ENCODE measurements around the gene MOV10L1. TPM values are rescaled to one million over a fixed set of nuclear protein-coding genes. Genes with fewer than 3 reads are reported as not detected.
"Not testable (repeated sequence)": the region's sequence is repeated elsewhere in the genome, so short reads cannot be mapped to it uniquely, and the experiment has no call there.

MOV10L1 gene
- total RNA-seq, 1 experiment from 2014 or later = 0.26 TPM

DNA sequence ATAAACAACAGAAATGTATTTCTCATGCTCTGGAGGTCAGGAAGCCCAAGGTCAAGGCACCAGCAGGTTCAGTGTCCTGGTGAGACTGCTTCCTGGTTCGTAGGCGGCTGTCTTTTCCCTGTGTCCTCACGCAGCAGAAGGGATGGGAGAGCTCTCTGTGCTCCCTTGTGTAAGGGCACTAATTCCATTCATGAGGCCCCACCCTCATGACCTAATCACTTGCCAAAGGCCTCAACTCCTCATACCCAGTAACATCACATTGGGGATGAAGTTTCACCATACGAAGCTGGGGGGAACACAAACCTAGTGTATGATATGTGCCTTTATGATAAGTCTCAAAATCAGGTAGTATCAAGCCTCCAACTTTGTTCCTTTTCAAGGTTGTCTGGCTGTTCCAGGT is 42.1 kb downstream of the MOV10L1 start:
- no peaks in the 10 kb centered on the region for H3K36me3 ChIP-seq (ENCODE audit: low read depth, low read length)
- intact Hi-C loops (cut with micrococcal nuclease) = no loop called here
- H2AFZ ChIP-seq (ENCODE audit: low read length) = no peak overlapping the region
- H3K4me2 ChIP-seq (ENCODE audit: low read length) = no peak overlapping the region
- ChIA-PET POLR2A (ENCODE audit: unreplicated experiment) (no interaction called here), CTCF (no interaction called here)
- H3K27ac ChIP-seq (ENCODE audit: low read length) = no peak overlapping the region
- H3K9me2 ChIP-seq (replicated peaks; ENCODE audit: low read length) = no peaks in the 10 kb centered on the region
- DNase-seq (no peak), ATAC-seq (no peak)
- no peaks in the 10 kb centered on the region for H3K9me3 ChIP-seq (ENCODE audit: low read length)
- no peak overlapping the region for H3K9ac ChIP-seq (ENCODE audit: low read length)
- H4K20me1 ChIP-seq (ENCODE audit: low read length) = no peaks in the 10 kb centered on the region
- H3F3A ChIP-seq (ENCODE audit: low read length, unreplicated experiment) = no peaks in the 10 kb centered on the region
- BruUV-seq (replicated peaks) = no TSS peak
- no peak overlapping the region for H3K4me3 ChIP-seq (ENCODE audit: low read length)
- TF ChIP-seq EZH2phosphoT487 (IDR thresholded peaks at IDR 0.05; ENCODE audit: borderline replicate concordance, low read length) = no peak
- TF ChIP-seq EZH2 (IDR thresholded peaks at IDR 0.05; ENCODE audit: low read length, unreplicated experiment) = no peak
- no peaks in the 10 kb centered on the region for H3K79me2 ChIP-seq (ENCODE audit: low read length)
- H3K27me3 ChIP-seq (ENCODE audit: low read length) = no peaks in the 10 kb centered on the region
- no peaks in the 10 kb centered on the region for H3K4me1 ChIP-seq (ENCODE audit: insufficient read depth, low read length)

DNA sequence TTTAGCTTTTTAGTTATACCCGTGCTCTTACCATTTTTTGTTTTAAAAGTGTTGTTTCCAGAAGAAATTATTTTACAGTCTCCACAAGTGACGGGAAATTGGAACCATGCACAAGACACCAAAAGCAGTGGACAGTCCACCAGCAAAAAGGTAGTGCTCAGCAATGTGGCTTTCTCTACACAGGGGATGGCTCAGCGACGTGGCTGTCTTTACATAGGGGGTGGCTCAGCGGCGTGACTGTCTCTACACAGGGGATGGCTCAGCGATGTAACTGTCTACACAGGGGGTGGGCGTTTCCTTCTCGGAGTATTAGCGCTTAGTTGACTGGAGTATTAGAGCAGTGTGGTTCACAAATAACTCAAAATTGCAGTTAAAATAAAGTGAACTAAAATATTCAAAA is 44.7 kb downstream of the MOV10L1 start:
- Histone ChIP-seq H3K9me3 (ENCODE audit: low read length) (no peaks in the 10 kb centered on the region), H4K20me1 (ENCODE audit: low read length) (no peaks in the 10 kb centered on the region), H3K79me2 (ENCODE audit: low read length) (no peaks in the 10 kb centered on the region), H3K9me2 (replicated peaks; ENCODE audit: low read length) (no peaks in the 10 kb centered on the region), H2AFZ (ENCODE audit: low read length) (no peak overlapping the region), H3K9ac (ENCODE audit: low read length) (no peak overlapping the region), H3K4me1 (ENCODE audit: insufficient read depth, low read length) (no peaks in the 10 kb centered on the region), H3K4me2 (ENCODE audit: low read length) (no peak overlapping the region), H3K27ac (ENCODE audit: low read length) (no peak overlapping the region), H3K36me3 (ENCODE audit: low read depth, low read length) (no peaks in the 10 kb centered on the region), H3K27me3 (ENCODE audit: low read length) (no peaks in the 10 kb centered on the region), H3F3A (ENCODE audit: low read length, unreplicated experiment) (no peaks in the 10 kb centered on the region), H3K4me3 (ENCODE audit: low read length) (no peak overlapping the region)
- TF ChIP-seq EZH2phosphoT487 (IDR thresholded peaks at IDR 0.05; ENCODE audit: borderline replicate concordance, low read length) (no peak), EZH2 (IDR thresholded peaks at IDR 0.05; ENCODE audit: low read length, unreplicated experiment) (no peak)
- TF ChIP-seq, protein P1, sequence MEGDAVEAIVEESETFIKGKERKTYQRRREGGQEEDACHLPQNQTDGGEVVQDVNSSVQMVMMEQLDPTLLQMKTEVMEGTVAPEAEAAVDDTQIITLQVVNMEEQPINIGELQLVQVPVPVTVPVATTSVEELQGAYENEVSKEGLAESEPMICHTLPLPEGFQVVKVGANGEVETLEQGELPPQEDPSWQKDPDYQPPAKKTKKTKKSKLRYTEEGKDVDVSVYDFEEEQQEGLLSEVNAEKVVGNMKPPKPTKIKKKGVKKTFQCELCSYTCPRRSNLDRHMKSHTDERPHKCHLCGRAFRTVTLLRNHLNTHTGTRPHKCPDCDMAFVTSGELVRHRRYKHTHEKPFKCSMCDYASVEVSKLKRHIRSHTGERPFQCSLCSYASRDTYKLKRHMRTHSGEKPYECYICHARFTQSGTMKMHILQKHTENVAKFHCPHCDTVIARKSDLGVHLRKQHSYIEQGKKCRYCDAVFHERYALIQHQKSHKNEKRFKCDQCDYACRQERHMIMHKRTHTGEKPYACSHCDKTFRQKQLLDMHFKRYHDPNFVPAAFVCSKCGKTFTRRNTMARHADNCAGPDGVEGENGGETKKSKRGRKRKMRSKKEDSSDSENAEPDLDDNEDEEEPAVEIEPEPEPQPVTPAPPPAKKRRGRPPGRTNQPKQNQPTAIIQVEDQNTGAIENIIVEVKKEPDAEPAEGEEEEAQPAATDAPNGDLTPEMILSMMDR (conservative IDR thresholded peaks at IDR 0.05; ENCODE audit: low read depth, low read length) = no peak
- intact Hi-C loops (cut with micrococcal nuclease) = no loop called here
- ATAC-seq = no peak
- ChIA-PET CTCF (no interaction called here), POLR2A (ENCODE audit: unreplicated experiment) (no interaction called here)
- BruUV-seq (replicated peaks) = no TSS peak
- DNase-seq = no peak

GRCh38 chr22:50136581-50137015 is 46.8 kb downstream of the MOV10L1 start:
- Histone ChIP-seq H3K27me3 (ENCODE audit: low read length) (no peaks in the 10 kb centered on the region), H3K9me2 (replicated peaks; ENCODE audit: low read length) (no peaks in the 10 kb centered on the region), H3K9ac (ENCODE audit: low read length) (no peak overlapping the region), H2AFZ (ENCODE audit: low read length) (no peak overlapping the region), H4K20me1 (ENCODE audit: low read length) (no peaks in the 10 kb centered on the region), H3K9me3 (ENCODE audit: low read length) (no peaks in the 10 kb centered on the region), H3K4me1 (ENCODE audit: insufficient read depth, low read length) (no peaks in the 10 kb centered on the region; the same call in 1 of the 2 replicates), H3K4me3 (ENCODE audit: low read length) (no peak overlapping the region), H3K27ac (ENCODE audit: low read length) (no peak overlapping the region), H3F3A (ENCODE audit: low read length, unreplicated experiment) (no peaks in the 10 kb centered on the region), H3K79me2 (ENCODE audit: low read length) (no peaks in the 10 kb centered on the region), H3K36me3 (ENCODE audit: low read depth, low read length) (no peaks in the 10 kb centered on the region), H3K4me2 (ENCODE audit: low read length) (no peak overlapping the region)
- DNase-seq (no peak), ATAC-seq (no peak)
- intact Hi-C loops (cut with micrococcal nuclease) = no loop called here
- CTCF ChIA-PET = no interaction called here
- TF ChIP-seq, protein P1 (conservative IDR thresholded peaks at IDR 0.05; ENCODE audit: low read depth, low read length) = no peak
- TF ChIP-seq EZH2 (IDR thresholded peaks at IDR 0.05; ENCODE audit: low read length, unreplicated experiment) (no peak), EZH2phosphoT487 (IDR thresholded peaks at IDR 0.05; ENCODE audit: borderline replicate concordance, low read length) (no peak)
- POLR2A ChIA-PET (ENCODE audit: unreplicated experiment) = no interaction called here
- BruUV-seq (replicated peaks) = no TSS peak

DNA sequence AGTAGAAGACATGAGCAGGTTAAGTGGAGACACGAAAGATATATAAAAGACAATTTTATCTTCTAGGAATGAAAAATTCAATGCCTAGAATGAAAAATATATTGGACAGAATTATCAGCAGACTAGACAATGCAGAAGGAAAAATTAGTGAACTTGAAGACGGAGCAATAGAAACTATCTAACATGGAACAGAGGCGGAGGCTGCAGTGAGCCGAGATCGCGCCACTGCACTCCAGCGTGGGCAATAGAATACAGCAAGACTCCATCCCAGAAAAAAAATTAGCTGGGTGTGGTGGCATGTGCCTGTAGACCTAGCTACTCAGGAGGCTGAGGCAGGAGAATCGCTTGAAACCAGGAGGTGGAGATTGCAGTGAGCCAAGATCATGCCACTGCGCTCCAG is 47.5 kb downstream of the MOV10L1 start:
- H3K4me2 ChIP-seq (ENCODE audit: low read length); H2AFZ ChIP-seq (ENCODE audit: low read length); BruUV-seq (replicated peaks); H3K4me1 ChIP-seq (ENCODE audit: insufficient read depth, low read length); H3K9me3 ChIP-seq (ENCODE audit: low read length); CTCF ChIA-PET; H3K9ac ChIP-seq (ENCODE audit: low read length); H3K4me3 ChIP-seq (ENCODE audit: low read length); H3K79me2 ChIP-seq (ENCODE audit: low read length); H3K27me3 ChIP-seq (ENCODE audit: low read length); POLR2A ChIA-PET (ENCODE audit: unreplicated experiment); H3K27ac ChIP-seq (ENCODE audit: low read length); H3K9me2 ChIP-seq (replicated peaks; ENCODE audit: low read length); H3K36me3 ChIP-seq (ENCODE audit: low read depth, low read length); intact Hi-C loops (cut with micrococcal nuclease); H4K20me1 ChIP-seq (ENCODE audit: low read length); H3F3A ChIP-seq (ENCODE audit: low read length, unreplicated experiment); DNase-seq; ATAC-seq: not testable (repeated sequence)
